H1 (cell line): ENCODE data around the gene RPL37A. TPM values are rescaled to one million over a fixed set of nuclear protein-coding genes. Genes with fewer than 3 reads are reported as not detected.

Source experiments
- CTCF ChIA-PET: fragments of 300-600 bp; sonication (Branson Sonifier 250); formaldehyde crosslinking; loops from one replicate; lab custom pipeline; 2021; ENCODE audit not compliant: partially characterized antibody; lab: Charles Lee
- POLR2A ChIA-PET: fragments of 300-600 bp; sonication (Branson Sonifier 250); formaldehyde crosslinking; loops from one replicate; lab custom pipeline; 2021; ENCODE audit warnings: inconsistent platforms; ENCODE audit not compliant: partially characterized antibody; lab: Charles Lee
- DNase-seq, 2 experiments: peaks; one replicate each; pipeline versions ENCODE4 v3.0.0 to v3.0.0-alpha.2; 2010 to 2022; ENCODE audit warnings: low spot score in 2 of 2, low read depth in 1 of 2, mixed read lengths in 1 of 2
- FAIRE-seq: peaks from 2 replicates; lab custom pipeline; 2011; peaks lifted over from hg19 to GRCh38; lab: Jason Lieb, UNC
- H2AFZ ChIP-seq: 2 replicates; pipeline ENCODE4 v1.8.1; 2012; ENCODE audit warnings: low read length, inconsistent platforms
- H2AK5ac ChIP-seq: 2 replicates; pipeline ENCODE4 v1.6.1; 2013; ENCODE audit warnings: low read depth, low read length
- H2BK120ac ChIP-seq: replicated peaks from 2 replicates; pipeline ENCODE3; 2013; ENCODE audit warnings: low read depth, low read length, inconsistent platforms
- H2BK12ac ChIP-seq: 2 replicates; pipeline ENCODE4 v1.6.1; 2013; ENCODE audit warnings: low read depth, low read length
- H2BK15ac ChIP-seq: 2 replicates; pipeline ENCODE4 v1.6.1; 2013; ENCODE audit warnings: low read length
- H2BK20ac ChIP-seq: 2 replicates; pipeline ENCODE4 v1.6.1; 2013; ENCODE audit warnings: low read length
- H2BK5ac ChIP-seq: 2 replicates; pipeline ENCODE4 v1.6.1; 2013; ENCODE audit warnings: low read depth, low read length
- H3K14ac ChIP-seq: 2 replicates; pipeline ENCODE4 v1.6.1; 2013; ENCODE audit warnings: inconsistent platforms; ENCODE audit not compliant: insufficient read length
- H3K18ac ChIP-seq: 2 replicates; pipeline ENCODE4 v1.6.1; 2013; ENCODE audit warnings: low read length; ENCODE audit errors: extremely low read depth
- H3K23ac ChIP-seq: 2 replicates; pipeline ENCODE4 v1.6.1; 2013; ENCODE audit warnings: inconsistent platforms; ENCODE audit not compliant: insufficient read length
- H3K23me2 ChIP-seq: 2 replicates; pipeline ENCODE4 v1.6.1; 2013; ENCODE audit warnings: low read depth, low read length
- H3K27ac ChIP-seq: 2 replicates; pipeline ENCODE4 v1.6.1; 2011; ENCODE audit warnings: low read depth, low read length, inconsistent platforms
- H3K27me3 ChIP-seq, 4 experiments: replicated peaks in 1 of 4; 1 replicate in 1 of 4; 2 replicates in 3 of 4; pipeline versions ENCODE4 v1.6.1 to v1.8.1; 2011 to 2013; ENCODE audit warnings: low read length in 3 of 4, mild to moderate bottlenecking in 3 of 4, inconsistent platforms in 2 of 4, mixed read lengths in 2 of 4, moderate library complexity in 1 of 4; ENCODE audit not compliant: control insufficient read depth in 3 of 4, insufficient read depth in 3 of 4; ENCODE audit errors: extremely low read depth in 1 of 4
- H3K36me3 ChIP-seq, 4 experiments: 2 replicates each; pipeline versions ENCODE4 v1.6.1 to v1.8.1; 2011 to 2013; ENCODE audit warnings: mild to moderate bottlenecking in 4 of 4, low read length in 3 of 4, moderate library complexity in 2 of 4, control low read depth in 1 of 4, inconsistent platforms in 1 of 4; ENCODE audit not compliant: insufficient read depth in 4 of 4, control insufficient read depth in 2 of 4
- H3K4ac ChIP-seq: replicated peaks from 2 replicates; pipeline ENCODE3; 2013; ENCODE audit warnings: low read length, low read depth, mixed read lengths, inconsistent platforms; ENCODE audit not compliant: insufficient read length
- H3K4me1 ChIP-seq, 4 experiments: replicated peaks in 1 of 4; 1 replicate in 1 of 4; 2 replicates in 3 of 4; pipeline versions ENCODE4 v1.6.1 to v1.8.1; 2011 to 2013; ENCODE audit warnings: low read length in 3 of 4, inconsistent platforms in 2 of 4, mixed read lengths in 1 of 4; ENCODE audit not compliant: insufficient read depth in 4 of 4, control insufficient read depth in 3 of 4
- H3K4me2 ChIP-seq, 2 experiments: 2 replicates each; pipeline versions ENCODE4 v1.6.1 to v1.8.1; 2011 to 2013; ENCODE audit warnings: low read depth in 2 of 2, low read length in 2 of 2, control low read depth in 1 of 2, inconsistent platforms in 1 of 2, mild to moderate bottlenecking in 1 of 2; ENCODE audit not compliant: insufficient read depth in 1 of 2
- H3K4me3 ChIP-seq, 4 experiments: fragments of 200-600, 300-600 bp in 1 of 4; sonication (generic), shearing (Covaris generic), sonication (Bioruptor Twin) in 1 of 4; 2 replicates each; pipeline versions ENCODE4 v1.5.1 to v1.8.1; 2011 to 2016; ENCODE audit warnings: low read length in 4 of 4, low read depth in 3 of 4, control low read depth in 2 of 4, inconsistent platforms in 2 of 4, mild to moderate bottlenecking in 2 of 4, mixed read lengths in 1 of 4, moderate library complexity in 1 of 4; ENCODE audit not compliant: insufficient read depth in 2 of 4; ENCODE audit errors: extremely low read depth in 1 of 4
- H3K56ac ChIP-seq: replicated peaks from 2 replicates; pipeline ENCODE3; 2013; ENCODE audit warnings: low read depth, mild to moderate bottlenecking, mixed read lengths, low read length, inconsistent platforms; ENCODE audit not compliant: insufficient read length
- H3K79me1 ChIP-seq: 2 replicates; pipeline ENCODE4 v1.6.1; 2013; ENCODE audit warnings: low read depth, low read length, control low read depth
- H3K79me2 ChIP-seq, 2 experiments: 2 replicates each; pipeline versions ENCODE4 v1.6.1 to v1.8.1; 2012 to 2013; ENCODE audit warnings: low read length in 2 of 2, mild to moderate bottlenecking in 2 of 2, inconsistent platforms in 1 of 2; ENCODE audit not compliant: insufficient read depth in 2 of 2, control insufficient read depth in 1 of 2
- H3K9ac ChIP-seq, 4 experiments: replicated peaks in 1 of 4; 1 replicate in 1 of 4; 2 replicates in 3 of 4; pipeline versions ENCODE4 v1.6.1 to v1.8.1; 2011 to 2013; ENCODE audit warnings: low read depth in 3 of 4, low read length in 3 of 4, control low read depth in 2 of 4, mild to moderate bottlenecking in 2 of 4, moderate library complexity in 2 of 4, inconsistent platforms in 1 of 4; ENCODE audit errors: extremely low read depth in 1 of 4
- H3K9me3 ChIP-seq, 2 experiments: 2 replicates each; pipeline versions ENCODE4 v1.6.1 to v1.8.1; 2012 to 2013; ENCODE audit warnings: mild to moderate bottlenecking in 2 of 2, moderate library complexity in 2 of 2, control low read depth in 1 of 2, inconsistent platforms in 1 of 2, low read depth in 1 of 2, low read length in 1 of 2, mixed read lengths in 1 of 2; ENCODE audit not compliant: insufficient read depth in 2 of 2
- H4K20me1 ChIP-seq, 2 experiments: replicated peaks in 1 of 2; 2 replicates each; pipeline versions ENCODE3 to v1.8.1; 2011 to 2013; ENCODE audit warnings: inconsistent platforms in 2 of 2, low read length in 2 of 2, mild to moderate bottlenecking in 1 of 2; ENCODE audit not compliant: insufficient read depth in 2 of 2, control insufficient read depth in 1 of 2
- H4K5ac ChIP-seq: 2 replicates; pipeline ENCODE4 v1.6.1; 2013; ENCODE audit warnings: low read length, low read depth, mixed read lengths, inconsistent platforms; ENCODE audit not compliant: insufficient read length
- H4K8ac ChIP-seq: 2 replicates; pipeline ENCODE4 v1.8.0; 2013; ENCODE audit warnings: mild to moderate bottlenecking, moderate library complexity, low read length, inconsistent platforms; ENCODE audit not compliant: insufficient read depth; ENCODE audit errors: extremely low read depth
- H4K91ac ChIP-seq: replicated peaks from 2 replicates; pipeline ENCODE3; 2013; ENCODE audit warnings: low read length, mixed read lengths, inconsistent platforms; ENCODE audit not compliant: insufficient read length
- HDAC6 ChIP-seq: IDR thresholded peaks from one replicate; pipeline ENCODE4 v1.7.1; 2012; ENCODE audit warnings: low read depth, mild to moderate bottlenecking, inconsistent platforms, low read length, moderate library complexity
- WGBS, 2 experiments: shearing (Covaris generic) in 1 of 2; methylation state at CpG; one replicate each; pipeline versions ENCODE4 v1.1.6 to v1.1.7; 2013 to 2015; ENCODE audit warnings: low lambda C conversion rate in 2 of 2, mixed read lengths in 2 of 2, inconsistent platforms in 1 of 2, low coverage in 1 of 2, missing lambda C conversion rate in 1 of 2; ENCODE audit not compliant: insufficient replicate concordance in 2 of 2, insufficient coverage in 1 of 2, insufficient read length in 1 of 2; ENCODE audit errors: extremely low coverage in 1 of 2, missing lambda C conversion rate in 1 of 2; 5-methylcytosine and 5-hydroxymethylcytosine counted together
- polyA plus RNA-seq, 7 experiments: library from polyadenylated mRNA; depleted of rRNA in 3 of 7; stranded (reverse) in 5 of 7; unstranded in 2 of 7; fragments of >200 nt in 5 of 7; fragments of 200-250 nt in 2 of 7; gene quantifications; 1 replicate in 5 of 7; 2 replicates in 1 of 7; 4 replicates in 1 of 7; pipeline versions ENCODE4 v1.2.1 to v1.2.3, GENCODE V29; 2011 to 2013; ENCODE audit warnings: missing spikeins in 2 of 7, mixed read lengths in 2 of 7
- total RNA-seq: library from RNA; stranded (reverse); fragmentation: NEBNext Ultra II Directional; extraction: Animal tissue kit (Norgen Biotek cat#: 25700); gene quantifications from 2 replicates; pipeline ENCODE4 v1.2.1, GENCODE V29; 2021

Gene RPL37A
- total and polyA plus RNA-seq, 2 of the 8 experiments (the other 6 are each of a cell fraction or from before 2014, with no cell fraction given), result 1,737 to 3,180 TPM

DNA sequence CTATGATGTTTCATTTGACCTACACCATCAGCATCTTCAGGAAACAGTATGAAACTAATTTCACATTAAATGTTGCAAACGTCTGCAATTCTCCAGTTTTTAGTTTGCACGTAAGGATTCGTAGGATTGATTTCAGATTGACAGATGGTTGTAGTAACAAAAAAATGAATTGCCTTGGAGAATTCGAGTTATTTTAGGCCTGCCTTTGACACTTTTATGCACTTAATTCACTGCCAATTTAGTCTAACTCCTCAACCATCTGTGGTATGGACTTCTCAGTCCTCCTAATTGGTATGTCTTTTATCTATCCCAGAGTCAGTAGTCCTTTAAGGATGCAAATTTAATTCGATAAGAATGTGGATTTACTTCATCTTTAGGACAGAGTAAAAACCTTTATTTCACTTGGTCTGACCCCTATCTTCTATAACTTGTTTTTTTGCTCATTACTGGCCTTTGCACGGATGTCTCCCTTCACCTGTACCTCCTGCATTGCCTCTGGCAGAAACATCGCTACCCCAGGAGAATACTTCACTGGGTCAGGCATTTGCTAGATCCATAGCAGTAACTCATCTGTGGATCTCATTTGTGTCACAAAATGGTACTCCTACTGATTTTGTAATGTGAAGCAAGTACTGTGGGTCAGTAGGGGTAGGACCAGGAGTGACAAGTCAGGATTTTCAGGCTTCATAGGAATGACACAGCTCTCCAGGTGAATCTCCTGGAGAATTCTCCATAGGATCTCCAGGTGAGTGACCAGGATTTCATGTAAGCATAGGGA, 3.9 kb downstream of the RPL37A start:
- 0 out of 2 replicates have a peak overlapping the region, but pooled peaks have one; percentile 7 for H2BK5ac ChIP-seq
- no peak overlapping the region for H2BK120ac ChIP-seq
- no peak overlapping the region for H4K91ac ChIP-seq
- peaks cover 5 to 18% of the 10 kb centered on the region in 2 experiments for H4K20me1 ChIP-seq
- no peak overlapping the region for H3K4me3 ChIP-seq
- no peak overlapping the region for H3K18ac ChIP-seq
- 0 out of 4 replicates have a peak overlapping the region, but pooled peaks of 1 of the 2 experiments have one; percentile 1 for H3K4me2 ChIP-seq
- ChIA-PET CTCF (interaction anchor here (1.2 kb wide), 2 partner anchors 17 to 99 kb away, joined by 3 read pairs; no protein-coding TSS in a partner anchor), POLR2A (interaction anchor here (0.6 to 7.2 kb wide), 13 partner anchors 7 to 133 kb away, joined by 3 to 65 read pairs (median 4); partner anchors contain the start of gene SMARCAL1)
- H2BK15ac ChIP-seq, result no peak overlapping the region
- peaks cover 16 to 45% of the 10 kb centered on the region in 2 experiments for H3K79me2 ChIP-seq
- H3K36me3 ChIP-seq, result peaks cover 32 to 80% (median 56%) of the 10 kb centered on the region in 4 experiments
- 91% methylated on average over 7 of the region's 7 CpGs; no CpG with 5 or more reads in 1 of the 2 experiments for WGBS, 2 experiments
- no peak overlapping the region for H3K9ac ChIP-seq
- 0 out of 2 replicates have a peak, but pooled peaks cover 5% of the 10 kb centered on the region for H3K79me1 ChIP-seq
- no peak overlapping the region for H2AK5ac ChIP-seq
- DNase-seq (no peak), FAIRE-seq (no peak)
- H2BK20ac ChIP-seq, result no peak overlapping the region
- peaks cover 10% of the 10 kb centered on the region for H3K23me2 ChIP-seq
- H3K4me1 ChIP-seq, result peaks cover 2 to 12% (median 4%) of the 10 kb centered on the region in 4 experiments; a peak in 6 of 7 replicates
- peak overlapping the region; percentile 40 for H3K23ac ChIP-seq
- no peak overlapping the region for H2BK12ac ChIP-seq
- H3K9me3 ChIP-seq, result no peaks in the 10 kb centered on the region
- H3K27ac ChIP-seq, result peak overlapping the region; percentile 6; the same call in 1 of the 2 replicates
- no peaks in the 10 kb centered on the region for H3K27me3 ChIP-seq
- no peak overlapping the region for H3K14ac ChIP-seq
- H3K56ac ChIP-seq, result no peak overlapping the region
- H4K8ac ChIP-seq, result no peak overlapping the region
- no peak overlapping the region for H3K4ac ChIP-seq
- H2AFZ ChIP-seq, result no peak overlapping the region
- no peak overlapping the region for H4K5ac ChIP-seq
- no peak for TF ChIP-seq HDAC6
